GM12878 (cell line): ENCODE data around the gene TCF7L2. TPM values are rescaled to one million over a fixed set of nuclear protein-coding genes. Genes with fewer than 3 reads are reported as not detected.

Experiments used
- ATAC-seq: fragments of 200-7000 bp; cut with Tn5 transposase; 3 replicates; pipeline ENCODE4 v1.9.1; 2020; ENCODE audit warnings: mild to moderate bottlenecking, moderate library complexity
- BruUV-seq: library from RNA; stranded (reverse); fragments of 400-500 nt; replicated peaks from 2 replicates; lab custom pipeline; 2021; lab: Mats Ljungman, UMichigan
- CTCF ChIA-PET: fragments of 300-600 bp; sonication (Branson Sonifier 250); formaldehyde crosslinking; extraction: SDS; loops from one replicate; lab custom pipeline; 2021; ENCODE audit warnings: inconsistent platforms; lab: Yijun Ruan, JAX
- POLR2A ChIA-PET: fragments of 350-600 bp; formaldehyde crosslinking; extraction: SDS; loops from one replicate; lab custom pipeline; 2021; ENCODE audit warnings: inconsistent platforms; lab: Charles Lee
- RAD21 ChIA-PET: fragments of 300-600 bp; sonication (Branson Sonifier 250); formaldehyde crosslinking; loops from one replicate; lab custom pipeline; 2023; ENCODE audit warnings: antibody characterized with exemption; ENCODE audit not compliant: unreplicated experiment; lab: Charles Lee
- SMC1A ChIA-PET: fragments of 300-600 bp; sonication (Branson Sonifier 250); formaldehyde crosslinking; loops from one replicate; lab custom pipeline; 2023; ENCODE audit not compliant: unreplicated experiment, uncharacterized antibody; lab: Charles Lee
- DNase-seq: peaks from one replicate; pipeline ENCODE4 v3.0.0-alpha.2; 2011; ENCODE audit warnings: low read depth, low spot score
- FAIRE-seq: peaks from 3 replicates; lab custom pipeline; 2011; peaks lifted over from hg19 to GRCh38; lab: Jason Lieb, UNC
- H2AFZ ChIP-seq: 2 replicates; pipeline ENCODE4 v1.6.0; 2011; ENCODE audit warnings: low read depth, low read length, control low read depth; ENCODE audit not compliant: control insufficient read depth
- H3K27ac ChIP-seq: 2 replicates; pipeline ENCODE4 v1.5.1; 2011; ENCODE audit warnings: control low read depth; ENCODE audit not compliant: control insufficient read depth, insufficient read depth
- H3K27me3 ChIP-seq, 2 experiments: replicated peaks in 1 of 2; 2 replicates each; pipeline versions ENCODE4 v1.6.0 to v1.6.1; 2011; ENCODE audit warnings: low read length in 1 of 2; ENCODE audit not compliant: control insufficient read depth in 2 of 2, insufficient read depth in 2 of 2
- H3K36me3 ChIP-seq, 2 experiments: 2 replicates each; pipeline ENCODE4 v1.5.1; 2011; ENCODE audit warnings: low read length in 1 of 2; ENCODE audit not compliant: control insufficient read depth in 2 of 2, insufficient read depth in 2 of 2
- H3K4me1 ChIP-seq: 2 replicates; pipeline ENCODE4 v1.6.1; 2011; ENCODE audit warnings: mild to moderate bottlenecking, low read length, moderate library complexity, mixed read lengths; ENCODE audit not compliant: control insufficient read depth, insufficient read depth
- H3K4me2 ChIP-seq: 2 replicates; pipeline ENCODE4 v1.6.0; 2011; ENCODE audit warnings: control low read depth; ENCODE audit not compliant: control insufficient read depth, insufficient read depth
- H3K4me3 ChIP-seq: fragments of 200-600 bp; sonication (generic); 2 replicates; pipeline ENCODE4 v1.5.1; 2016
- H3K79me2 ChIP-seq: 2 replicates; pipeline ENCODE4 v1.6.0; 2011; ENCODE audit warnings: low read length; ENCODE audit not compliant: control insufficient read depth, insufficient read depth
- H3K9ac ChIP-seq: 2 replicates; pipeline ENCODE4 v1.8.0; 2011; ENCODE audit warnings: low read length, control low read depth, mixed read lengths; ENCODE audit not compliant: control insufficient read depth, insufficient read depth
- H3K9me3 ChIP-seq: replicated peaks from 3 replicates; pipeline ENCODE4 v1.5.1; 2011; ENCODE audit warnings: mild to moderate bottlenecking, low read length; ENCODE audit not compliant: control insufficient read depth, insufficient read depth
- H4K20me1 ChIP-seq: 2 replicates; pipeline ENCODE4 v1.6.0; 2011; ENCODE audit not compliant: control insufficient read depth, insufficient read depth
- CHD4 ChIP-seq: fragments of 200-600 bp; sonication (generic); IDR thresholded peaks from 2 replicates; pipeline ENCODE4 v1.6.1; 2016; ENCODE audit warnings: mild to moderate bottlenecking
- ELK1 ChIP-seq: IDR thresholded peaks from 2 replicates; pipeline ENCODE4 v1.6.1; 2012; ENCODE audit warnings: low read depth, low read length, improper control_type of control experiment
- MTA3 ChIP-seq: IDR thresholded peaks from 2 replicates; pipeline ENCODE4 v1.6.1; 2012; ENCODE audit warnings: low read length, inconsistent platforms, borderline replicate concordance
- MXI1 ChIP-seq: fragments of 150-350 bp; IDR thresholded peaks from 2 replicates; pipeline ENCODE4 v1.6.1; 2011; ENCODE audit warnings: low read depth, mild to moderate bottlenecking, inconsistent platforms, low read length, improper control_type of control experiment
- NR2F1 ChIP-seq: fragments of 450-650 bp; conservative IDR thresholded peaks from 2 replicates; pipeline ENCODE4 v1.6.1; 2017; ENCODE audit warnings: mild to moderate bottlenecking
- PAX5 ChIP-seq: IDR thresholded peaks from 2 replicates; pipeline ENCODE4 v1.6.1; 2011; ENCODE audit warnings: low read depth, low read length, borderline replicate concordance
- POLR2AphosphoS2 ChIP-seq: IDR thresholded peaks from 2 replicates; pipeline ENCODE4 v1.6.1; 2011; ENCODE audit warnings: low read depth, mild to moderate bottlenecking, low read length, improper control_type of control experiment, moderate library complexity
- RAD21 ChIP-seq: IDR thresholded peaks from 2 replicates; pipeline ENCODE4 v1.6.1; 2011; ENCODE audit warnings: mild to moderate bottlenecking, low read depth, low read length, moderate library complexity; ENCODE audit not compliant: insufficient read depth
- RELA ChIP-seq: fragments of 450-650 bp; IDR thresholded peaks from 2 replicates; pipeline ENCODE4 v1.8.0; 2014; ENCODE audit warnings: borderline replicate concordance; ENCODE audit not compliant: partially characterized antibody
- SREBF1 ChIP-seq: IDR thresholded peaks from 2 replicates; pipeline ENCODE4 v1.6.1; 2012; ENCODE audit warnings: mild to moderate bottlenecking, low read length
- TCF7 ChIP-seq: IDR thresholded peaks from 2 replicates; pipeline ENCODE4 v1.6.1; 2014; ENCODE audit warnings: antibody characterized with exemption, borderline replicate concordance
- WRNIP1 ChIP-seq: IDR thresholded peaks from 2 replicates; pipeline ENCODE4 v1.6.1; 2011; ENCODE audit warnings: low read depth, low read length, improper control_type of control experiment, borderline replicate concordance
- ZNF592 ChIP-seq: fragments of 450-650 bp; IDR thresholded peaks from 2 replicates; pipeline ENCODE4 v1.6.1; 2017; ENCODE audit warnings: mild to moderate bottlenecking, moderate library complexity
- WGBS: methylation state at CpG from one replicate; pipeline ENCODE4 v1.1.6; 2016; ENCODE audit warnings: low lambda C conversion rate; ENCODE audit not compliant: insufficient replicate concordance, insufficient coverage; ENCODE audit errors: missing lambda C conversion rate; 5-methylcytosine and 5-hydroxymethylcytosine counted together
- in situ Hi-C: fragments of 300-500 bp; cut with MboI; formaldehyde crosslinking; loops from 9 replicates; pipeline ENCODE4 v1.14.3; 2018; ENCODE audit warnings: mixed read lengths
- intact Hi-C: fragments of 100-400 bp; cut with micrococcal nuclease; formaldehyde crosslinking; loops from one replicate; pipeline ENCODE4 v1.14.2; 2022; ENCODE audit not compliant: unreplicated experiment
- polyA plus RNA-seq, 11 experiments: library from polyadenylated mRNA; depleted of rRNA in 4 of 11; unstranded in 6 of 11; stranded (reverse) in 5 of 11; fragments of >200 nt; fragmentation: Nextera tagmentation in 4 of 11; fragmentation: Illumina TruSeq in 1 of 11; extraction: Ambion mirVana in 4 of 11; extraction: Trizol in 1 of 11; gene quantifications; 1 replicate in 1 of 11; 2 replicates in 10 of 11; pipeline versions ENCODE4 v1.2.1 to v1.2.3, GENCODE V29; 2011 to 2016; ENCODE audit warnings: inconsistent platforms in 2 of 11, missing spikeins in 2 of 11, low read depth in 1 of 11
- total RNA-seq, 4 experiments: library from RNA; depleted of rRNA in 3 of 4; stranded (reverse); fragments of >200 nt in 3 of 4; fragmentation: Illumina TruSeq in 1 of 4; extraction: Trizol in 1 of 4; gene quantifications; 2 replicates each; pipeline versions ENCODE4 v1.2.1 to v1.2.3, GENCODE V29; 2013 to 2021
- TF ChIP-seq, protein P1 (sequence below): fragments of 450-650 bp; formaldehyde crosslinking; IDR thresholded peaks from 2 replicates; pipeline ENCODE4 v1.4.0; 2022; ENCODE audit warnings: mild to moderate bottlenecking, moderate library complexity
- TF ChIP-seq, protein P2 (sequence below): IDR thresholded peaks from 2 replicates; pipeline ENCODE4 v1.6.1; 2012; ENCODE audit warnings: low read depth, low read length, improper control_type of control experiment

The TCF7L2 gene
- total and polyA plus RNA-seq, 10 of the 15 experiments (the other 5 are each of a cell fraction or from before 2014, with no cell fraction given): 0.02 to 1.1 (median 0.35) TPM; not detected in 4

DNA sequence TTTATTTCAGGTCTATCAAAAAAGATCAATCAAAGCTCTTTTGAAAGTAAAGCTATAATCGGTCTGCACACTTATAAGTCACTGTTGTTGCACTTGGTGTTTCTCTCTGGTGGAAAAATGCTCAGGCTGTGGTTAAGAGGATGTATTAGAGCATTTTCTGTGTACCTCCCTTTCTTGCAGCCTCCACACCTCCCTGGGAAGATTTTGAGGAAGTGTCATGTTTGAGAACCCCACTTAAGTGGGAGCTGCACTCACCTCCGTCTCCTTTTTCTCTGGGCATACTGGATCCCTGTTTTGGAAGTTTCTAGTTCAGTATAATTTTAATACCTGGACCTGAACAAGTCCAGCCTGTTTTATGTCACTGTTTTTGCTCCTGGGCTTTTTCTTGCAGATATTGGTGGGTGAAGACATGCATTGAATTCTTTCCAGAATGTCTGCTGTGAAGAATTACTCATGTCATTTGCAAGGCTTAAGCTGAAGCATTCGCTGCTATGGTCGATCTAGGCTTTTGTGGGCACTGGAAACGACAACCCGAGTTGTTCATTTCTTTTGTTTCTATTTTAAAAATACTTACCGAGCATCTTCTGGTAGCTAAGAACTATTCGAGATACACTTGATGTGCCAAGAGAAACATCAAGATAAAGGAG is 36.6 kb downstream of the TCF7L2 start:
- ATAC-seq (no peak), DNase-seq (no peak), FAIRE-seq (no peak)
- H3K9ac ChIP-seq: no peak overlapping the region
- under 1% methylated on average over 8 of the region's 8 CpGs for WGBS
- ChIA-PET RAD21 (no interaction called here), POLR2A (no interaction called here), CTCF (interaction anchor here (0.6 kb wide), 1 partner anchor 730 kb away, joined by 3 read pairs; no protein-coding TSS in a partner anchor), SMC1A (interaction anchor here (1.4 to 1.7 kb wide), 2 partner anchors 27 to 460 kb away, joined by 5 read pairs; no protein-coding TSS in a partner anchor)
- TF ChIP-seq CHD4 (no peak), MTA3 (no peak), RELA (no peak), RAD21 (no peak), MXI1 (no peak), SREBF1 (no peak), ELK1 (no peak), POLR2AphosphoS2 (no peak), PAX5 (no peak), WRNIP1 (no peak), NR2F1 (no peak), ZNF592 (no peak), TCF7 (no peak)
- TF ChIP-seq, protein P1, sequence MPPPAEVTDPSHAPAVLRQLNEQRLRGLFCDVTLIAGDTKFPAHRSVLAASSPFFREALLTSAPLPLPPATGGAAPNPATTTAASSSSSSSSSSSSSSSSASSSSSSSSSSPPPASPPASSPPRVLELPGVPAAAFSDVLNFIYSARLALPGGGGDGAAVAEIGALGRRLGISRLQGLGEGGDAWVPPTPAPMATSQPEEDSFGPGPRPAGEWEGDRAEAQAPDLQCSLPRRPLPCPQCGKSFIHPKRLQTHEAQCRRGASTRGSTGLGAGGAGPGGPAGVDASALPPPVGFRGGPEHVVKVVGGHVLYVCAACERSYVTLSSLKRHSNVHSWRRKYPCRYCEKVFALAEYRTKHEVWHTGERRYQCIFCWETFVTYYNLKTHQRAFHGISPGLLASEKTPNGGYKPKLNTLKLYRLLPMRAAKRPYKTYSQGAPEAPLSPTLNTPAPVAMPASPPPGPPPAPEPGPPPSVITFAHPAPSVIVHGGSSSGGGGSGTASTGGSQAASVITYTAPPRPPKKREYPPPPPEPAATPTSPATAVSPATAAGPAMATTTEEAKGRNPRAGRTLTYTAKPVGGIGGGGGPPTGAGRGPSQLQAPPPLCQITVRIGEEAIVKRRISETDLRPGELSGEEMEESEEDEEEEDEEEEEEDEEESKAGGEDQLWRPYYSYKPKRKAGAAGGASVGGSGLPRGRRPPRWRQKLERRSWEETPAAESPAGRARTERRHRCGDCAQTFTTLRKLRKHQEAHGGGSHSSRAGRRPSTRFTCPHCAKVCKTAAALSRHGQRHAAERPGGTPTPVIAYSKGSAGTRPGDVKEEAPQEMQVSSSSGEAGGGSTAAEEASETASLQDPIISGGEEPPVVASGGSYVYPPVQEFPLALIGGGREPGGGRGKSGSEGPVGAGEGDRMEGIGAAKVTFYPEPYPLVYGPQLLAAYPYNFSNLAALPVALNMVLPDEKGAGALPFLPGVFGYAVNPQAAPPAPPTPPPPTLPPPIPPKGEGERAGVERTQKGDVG (CRISPR knock-in tag): no peak
- TF ChIP-seq, protein P2, sequence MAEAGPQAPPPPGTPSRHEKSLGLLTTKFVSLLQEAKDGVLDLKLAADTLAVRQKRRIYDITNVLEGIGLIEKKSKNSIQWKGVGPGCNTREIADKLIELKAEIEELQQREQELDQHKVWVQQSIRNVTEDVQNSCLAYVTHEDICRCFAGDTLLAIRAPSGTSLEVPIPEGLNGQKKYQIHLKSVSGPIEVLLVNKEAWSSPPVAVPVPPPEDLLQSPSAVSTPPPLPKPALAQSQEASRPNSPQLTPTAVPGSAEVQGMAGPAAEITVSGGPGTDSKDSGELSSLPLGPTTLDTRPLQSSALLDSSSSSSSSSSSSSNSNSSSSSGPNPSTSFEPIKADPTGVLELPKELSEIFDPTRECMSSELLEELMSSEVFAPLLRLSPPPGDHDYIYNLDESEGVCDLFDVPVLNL: no peak
- H3K4me3 ChIP-seq: no peak overlapping the region
- H3K9me3 ChIP-seq: peaks cover 3% of the 10 kb centered on the region; the same call in 2 of the 3 replicates
- intact Hi-C loops: no loop called here
- no peaks in the 10 kb centered on the region for H3K27me3 ChIP-seq
- H3K27ac ChIP-seq: no peak overlapping the region
- no peak overlapping the region for H2AFZ ChIP-seq
- H4K20me1 ChIP-seq: no peaks in the 10 kb centered on the region
- no peak overlapping the region for H3K4me2 ChIP-seq
- no TSS peak for BruUV-seq
- H3K36me3 ChIP-seq: no peaks in the 10 kb centered on the region
- no peaks in the 10 kb centered on the region for H3K79me2 ChIP-seq
- in situ Hi-C loops: no loop called here
- H3K4me1 ChIP-seq: no peaks in the 10 kb centered on the region; the same call in 1 of the 2 replicates
